GM23338 (cell line): ENCODE measurements around the gene FAM47C. TPM values are rescaled to one million over a fixed set of nuclear protein-coding genes. Genes with fewer than 3 reads are reported as not detected.
A peak's percentile ranks its signal among the peaks of the same experiment; 100 is the strongest.

Experiments
- ATAC-seq: fragments of 200-7000 bp; cut with Tn5 transposase; 3 replicates; pipeline ENCODE4 v1.9.1; 2020
- DNase-seq: peaks from one replicate; pipeline ENCODE4 v3.0.0-alpha.2; 2015; ENCODE audit warnings: low spot score
- H2AFZ ChIP-seq: fragments of 200-600 bp; sonication (generic); 2 replicates; pipeline ENCODE4 v1.8.0; 2016; ENCODE audit warnings: antibody characterized with exemption, mild to moderate bottlenecking, moderate library complexity
- H3F3A ChIP-seq: fragments of 200-600 bp; sonication (generic); replicated peaks from 2 replicates; pipeline ENCODE4 v1.8.0; 2017; ENCODE audit warnings: antibody characterized with exemption, mixed run types, low read depth
- H3K27ac ChIP-seq: fragments of 200-600 bp; sonication (generic); 2 replicates; pipeline ENCODE4 v1.6.1; 2016; ENCODE audit warnings: low read depth
- H3K27me3 ChIP-seq: fragments of 200-600 bp; sonication (generic); 2 replicates; pipeline ENCODE4 v1.8.0; 2016; ENCODE audit warnings: mild to moderate bottlenecking, mixed run types, moderate library complexity; ENCODE audit not compliant: insufficient read depth
- H3K36me3 ChIP-seq: fragments of 200-600 bp; sonication (generic); 2 replicates; pipeline ENCODE4 v1.8.0; 2016; ENCODE audit warnings: mild to moderate bottlenecking; ENCODE audit not compliant: insufficient read depth
- H3K4me1 ChIP-seq: fragments of 200-600 bp; sonication (generic); 2 replicates; pipeline ENCODE4 v1.8.0; 2016; ENCODE audit warnings: mild to moderate bottlenecking, moderate library complexity; ENCODE audit not compliant: insufficient read depth
- H3K4me2 ChIP-seq: fragments of 200-600 bp; sonication (generic); 2 replicates; pipeline ENCODE4 v1.7.1; 2017; ENCODE audit warnings: mixed run types
- H3K4me3 ChIP-seq: fragments of 200-600 bp; sonication (generic); 2 replicates; pipeline ENCODE4 v1.6.1; 2016; ENCODE audit warnings: mixed run types
- H3K79me2 ChIP-seq: fragments of 200-600 bp; sonication (generic); replicated peaks from 2 replicates; pipeline ENCODE4 v1.8.0; 2017; ENCODE audit warnings: mild to moderate bottlenecking; ENCODE audit not compliant: insufficient read depth
- H3K9me2 ChIP-seq: fragments of 200-600 bp; sonication (generic); 2 replicates; pipeline ENCODE4 v1.8.0; 2017; ENCODE audit not compliant: insufficient read depth
- H4K20me1 ChIP-seq: fragments of 200-600 bp; sonication (generic); replicated peaks from 2 replicates; pipeline ENCODE4 v1.8.0; 2017; ENCODE audit warnings: mild to moderate bottlenecking; ENCODE audit not compliant: insufficient read depth
- H3K27ac Mint-ChIP-seq: 2 replicates; pipeline ENCODE4 v1.8.0; 2020; ENCODE audit warnings: inconsistent platforms, mild to moderate bottlenecking, moderate library complexity, mixed read lengths
- H3K27me3 Mint-ChIP-seq: 3 replicates; pipeline ENCODE4 v1.8.0; 2022; ENCODE audit warnings: low read depth, mild to moderate bottlenecking, moderate library complexity, mixed read lengths, inconsistent platforms; ENCODE audit not compliant: insufficient read depth, poor library complexity
- H3K36me3 Mint-ChIP-seq: 3 replicates; pipeline ENCODE4 v1.8.0; 2021; ENCODE audit warnings: low read depth, mild to moderate bottlenecking, inconsistent platforms, moderate library complexity, mixed read lengths
- H3K4me1 Mint-ChIP-seq: 3 replicates; pipeline ENCODE4 v1.8.0; 2020; ENCODE audit warnings: mild to moderate bottlenecking, inconsistent platforms, mixed read lengths
- H3K4me3 Mint-ChIP-seq: 3 replicates; pipeline ENCODE4 v1.8.0; 2021; ENCODE audit warnings: moderate library complexity, mild to moderate bottlenecking, inconsistent platforms, mixed read lengths
- H3K9me3 Mint-ChIP-seq: 3 replicates; pipeline ENCODE4 v1.8.0; 2020; ENCODE audit warnings: moderate library complexity, mild to moderate bottlenecking, inconsistent platforms, mixed read lengths
- CREB1 ChIP-seq: fragments of 250-450 bp; sonication (Bioruptor Pico); IDR thresholded peaks from 2 replicates; pipeline ENCODE4 v1.5.0; 2020; ENCODE audit warnings: low read depth, mild to moderate bottlenecking, moderate library complexity
- CTCF ChIP-seq, 2 experiments: fragments of 200-600 bp in 1 of 2; sonication (generic) in 1 of 2; conservative IDR thresholded peaks; 2 replicates each; pipeline versions ENCODE4 v1.5.1 to v1.6.1; 2016 to 2017; ENCODE audit warnings: antibody characterized with exemption in 2 of 2, low read depth in 2 of 2, mild to moderate bottlenecking in 2 of 2, moderate library complexity in 1 of 2
- ETS1 ChIP-seq: IDR thresholded peaks from 2 replicates; pipeline ENCODE4 v1.6.1; 2016; ENCODE audit warnings: antibody characterized with exemption
- EZH2 ChIP-seq: fragments of 200-600 bp; sonication (generic); IDR thresholded peaks from one replicate; pipeline ENCODE4 v1.8.0; 2017; ENCODE audit warnings: antibody characterized with exemption, mild to moderate bottlenecking, low read depth; ENCODE audit not compliant: unreplicated experiment
- EZH2phosphoT487 ChIP-seq: fragments of 200-600 bp; sonication (generic); IDR thresholded peaks from one replicate; pipeline ENCODE4 v1.8.1; 2018; ENCODE audit warnings: antibody characterized with exemption; ENCODE audit not compliant: unreplicated experiment
- JUNB ChIP-seq: IDR thresholded peaks from one replicate; pipeline ENCODE4 v1.6.1; 2016; ENCODE audit warnings: antibody characterized with exemption; ENCODE audit not compliant: unreplicated experiment
- NANOG ChIP-seq: IDR thresholded peaks from 2 replicates; pipeline ENCODE4 v1.6.1; 2016; ENCODE audit warnings: antibody characterized with exemption, borderline replicate concordance
- POLR2AphosphoS5 ChIP-seq: IDR thresholded peaks from 2 replicates; pipeline ENCODE4 v1.6.1; 2016; ENCODE audit warnings: antibody characterized with exemption, low read depth
- STAT1 ChIP-seq: IDR thresholded peaks from one replicate; pipeline ENCODE4 v1.6.1; 2016; ENCODE audit warnings: antibody characterized with exemption; ENCODE audit not compliant: unreplicated experiment
- ZNF114 ChIP-seq: fragments of 250-450 bp; sonication (Bioruptor Pico); IDR thresholded peaks from 2 replicates; pipeline ENCODE4 v1.5.0; 2020; ENCODE audit warnings: mild to moderate bottlenecking, moderate library complexity
- ZNF331 ChIP-seq: fragments of 250-450 bp; sonication (Bioruptor Pico); IDR thresholded peaks from 2 replicates; pipeline ENCODE4 v1.5.0; 2020; ENCODE audit warnings: low read depth, mild to moderate bottlenecking, moderate library complexity
- ZNF462 ChIP-seq: fragments of 250-450 bp; sonication (Bioruptor Pico); IDR thresholded peaks from 2 replicates; pipeline ENCODE4 v1.5.0; 2020; ENCODE audit warnings: mild to moderate bottlenecking, moderate library complexity
- polyA plus RNA-seq: library from polyadenylated mRNA; unstranded; fragments of >200 nt; fragmentation: Nextera tagmentation; extraction: Ambion mirVana; gene quantifications from 2 replicates; pipeline ENCODE4 v1.2.1, GENCODE V29; 2016
- total RNA-seq: library from RNA; depleted of rRNA; stranded (reverse); fragments of >200 nt; shearing (Covaris generic); gene quantifications from 2 replicates; pipeline ENCODE4 v1.2.3, GENCODE V29; 2014
- TF ChIP-seq, protein P1 (sequence below): IDR thresholded peaks from one replicate; pipeline ENCODE4 v1.6.1; 2018; ENCODE audit warnings: antibody characterized with exemption; ENCODE audit not compliant: unreplicated experiment

Gene FAM47C
- total and polyA plus RNA-seq, 2 experiments from 2014 or later: not detected

- Histone ChIP-seq H3K4me3 (no peak overlapping the region), H3K27ac (no peak overlapping the region)
- TF ChIP-seq ZNF114 (CRISPR knock-in tag) (no peak), JUNB (no peak), CREB1 (CRISPR knock-in tag) (no peak), ZNF331 (CRISPR knock-in tag) (no peak), CTCF (conservative IDR thresholded peaks at IDR 0.05; ENCODE audit: low read depth in 2 of 2) (no peak), EZH2phosphoT487 (no peak), ZNF462 (CRISPR knock-in tag) (no peak), EZH2 (no peak), POLR2AphosphoS5 (no peak), STAT1 (no peak), NANOG (no peak), ETS1 (no peak)
- TF ChIP-seq, protein P1, sequence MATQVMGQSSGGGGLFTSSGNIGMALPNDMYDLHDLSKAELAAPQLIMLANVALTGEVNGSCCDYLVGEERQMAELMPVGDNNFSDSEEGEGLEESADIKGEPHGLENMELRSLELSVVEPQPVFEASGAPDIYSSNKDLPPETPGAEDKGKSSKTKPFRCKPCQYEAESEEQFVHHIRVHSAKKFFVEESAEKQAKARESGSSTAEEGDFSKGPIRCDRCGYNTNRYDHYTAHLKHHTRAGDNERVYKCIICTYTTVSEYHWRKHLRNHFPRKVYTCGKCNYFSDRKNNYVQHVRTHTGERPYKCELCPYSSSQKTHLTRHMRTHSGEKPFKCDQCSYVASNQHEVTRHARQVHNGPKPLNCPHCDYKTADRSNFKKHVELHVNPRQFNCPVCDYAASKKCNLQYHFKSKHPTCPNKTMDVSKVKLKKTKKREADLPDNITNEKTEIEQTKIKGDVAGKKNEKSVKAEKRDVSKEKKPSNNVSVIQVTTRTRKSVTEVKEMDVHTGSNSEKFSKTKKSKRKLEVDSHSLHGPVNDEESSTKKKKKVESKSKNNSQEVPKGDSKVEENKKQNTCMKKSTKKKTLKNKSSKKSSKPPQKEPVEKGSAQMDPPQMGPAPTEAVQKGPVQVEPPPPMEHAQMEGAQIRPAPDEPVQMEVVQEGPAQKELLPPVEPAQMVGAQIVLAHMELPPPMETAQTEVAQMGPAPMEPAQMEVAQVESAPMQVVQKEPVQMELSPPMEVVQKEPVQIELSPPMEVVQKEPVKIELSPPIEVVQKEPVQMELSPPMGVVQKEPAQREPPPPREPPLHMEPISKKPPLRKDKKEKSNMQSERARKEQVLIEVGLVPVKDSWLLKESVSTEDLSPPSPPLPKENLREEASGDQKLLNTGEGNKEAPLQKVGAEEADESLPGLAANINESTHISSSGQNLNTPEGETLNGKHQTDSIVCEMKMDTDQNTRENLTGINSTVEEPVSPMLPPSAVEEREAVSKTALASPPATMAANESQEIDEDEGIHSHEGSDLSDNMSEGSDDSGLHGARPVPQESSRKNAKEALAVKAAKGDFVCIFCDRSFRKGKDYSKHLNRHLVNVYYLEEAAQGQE: no peak
Observed at GRCh38 chrX:36983831-36984230, 24.3 kb upstream of the FAM47C start.

More at GRCh38 chrX:36983831-36984230, 24.3 kb upstream of the FAM47C start:
- DNase-seq: no peak
- Mint-ChIP-seq H3K27ac (no peak overlapping the region), H3K4me3 (no peak overlapping the region), H3K4me1 (peaks cover 11% of the 10 kb centered on the region), H3K9me3 (no peaks in the 10 kb centered on the region), H3K27me3 (peaks cover 7% of the 10 kb centered on the region), H3K36me3 (no peaks in the 10 kb centered on the region; the same call in 2 of the 3 replicates)
- no peak overlapping the region for H2AFZ ChIP-seq
- peak overlapping the region; percentile 35; the same call in 1 of the 2 replicates for H3K4me2 ChIP-seq
- no peaks in the 10 kb centered on the region for H3K36me3 ChIP-seq
- no peaks in the 10 kb centered on the region for H3K9me2 ChIP-seq
- ATAC-seq: no peak
- H3K27me3 ChIP-seq: peaks cover 11% of the 10 kb centered on the region; the same call in 1 of the 2 replicates
- no peaks in the 10 kb centered on the region for H4K20me1 ChIP-seq
- H3K4me1 ChIP-seq: no peaks in the 10 kb centered on the region
- no peaks in the 10 kb centered on the region for H3F3A ChIP-seq
- no peaks in the 10 kb centered on the region for H3K79me2 ChIP-seq
